MM.1S (cell line): ENCODE results near the gene SIM2.

Experiments
- DNase-seq: peaks from one replicate; pipeline ENCODE4 v3.0.0-alpha.2; 2015
- H2AFZ ChIP-seq: fragments of 300-600 bp; sonication (generic); 2 replicates; pipeline ENCODE4 v1.6.0; 2016; ENCODE audit warnings: antibody characterized with exemption, low read length
- H3F3A ChIP-seq: fragments of 300-600 bp; sonication (generic); 2 replicates; pipeline ENCODE4 v1.6.1; 2016; ENCODE audit warnings: mild to moderate bottlenecking, antibody characterized with exemption, low read length, moderate library complexity, mixed read lengths; ENCODE audit not compliant: insufficient read depth
- H3K27ac ChIP-seq: fragments of 300-600 bp; sonication (generic); 2 replicates; pipeline ENCODE4 v1.5.1; 2016; ENCODE audit warnings: mild to moderate bottlenecking, low read length
- H3K27me3 ChIP-seq: fragments of 300-600 bp; sonication (generic); replicated peaks from 2 replicates; pipeline ENCODE4 v1.6.0; 2016; ENCODE audit warnings: low read length; ENCODE audit not compliant: insufficient read depth
- H3K36me3 ChIP-seq: fragments of 300-600 bp; sonication (generic); replicated peaks from 2 replicates; pipeline ENCODE4 v1.6.1; 2016; ENCODE audit warnings: mild to moderate bottlenecking, low read length, mixed read lengths; ENCODE audit not compliant: insufficient read depth
- H3K4me1 ChIP-seq: fragments of 300-600 bp; sonication (generic); 2 replicates; pipeline ENCODE4 v1.6.1; 2016; ENCODE audit warnings: low read length, mixed read lengths
- H3K4me2 ChIP-seq: fragments of 300-600 bp; sonication (generic); 2 replicates; pipeline ENCODE4 v1.6.0; 2016; ENCODE audit warnings: low read depth, low read length
- H3K4me3 ChIP-seq: fragments of 300-600 bp; sonication (generic); 2 replicates; pipeline ENCODE4 v1.5.1; 2016; ENCODE audit warnings: low read length, mixed read lengths
- H3K79me2 ChIP-seq: fragments of 300-600 bp; sonication (generic); 2 replicates; pipeline ENCODE4 v1.6.1; 2016; ENCODE audit warnings: mixed run types, low read length, mixed read lengths
- H3K9ac ChIP-seq: fragments of 300-600 bp; sonication (generic); 2 replicates; pipeline ENCODE4 v1.6.1; 2016; ENCODE audit warnings: low read length, mixed read lengths
- H3K9me2 ChIP-seq: fragments of 300-600 bp; sonication (generic); replicated peaks from 2 replicates; pipeline ENCODE4 v1.6.1; 2016; ENCODE audit warnings: mild to moderate bottlenecking, low read length, mixed read lengths; ENCODE audit not compliant: insufficient read depth
- H3K9me3 ChIP-seq: fragments of 300-600 bp; sonication (generic); replicated peaks from 2 replicates; pipeline ENCODE4 v1.6.1; 2016; ENCODE audit warnings: mild to moderate bottlenecking, low read length, mixed read lengths; ENCODE audit not compliant: insufficient read depth
- H4K20me1 ChIP-seq: fragments of 300-600 bp; sonication (generic); 2 replicates; pipeline ENCODE4 v1.6.1; 2016; ENCODE audit warnings: mild to moderate bottlenecking, low read length, moderate library complexity, mixed read lengths; ENCODE audit not compliant: insufficient read depth
- CTCF ChIP-seq: fragments of 300-600 bp; sonication (generic); IDR thresholded peaks from 2 replicates; pipeline ENCODE4 v1.5.1; 2016; ENCODE audit warnings: antibody characterized with exemption, low read length, mixed read lengths
- EZH2 ChIP-seq: fragments of 300-600 bp; sonication (generic); optimal IDR thresholded peaks from 2 replicates; pipeline ENCODE3; 2017; ENCODE audit warnings: low read depth, mild to moderate bottlenecking, antibody characterized with exemption, low read length, mixed read lengths
- EZH2phosphoT487 ChIP-seq: fragments of 300-600 bp; sonication (generic); IDR thresholded peaks from 2 replicates; pipeline ENCODE4 v1.6.1; 2018; ENCODE audit warnings: antibody characterized with exemption, low read length

Gene SIM2

GRCh38 chr21:36792505-36792967, 93.6 kb downstream of the SIM2 start:
- no peak for DNase-seq
- Histone ChIP-seq H3K9me3 (no peaks in the 10 kb centered on the region), H3K4me1 (no peaks in the 10 kb centered on the region), H3K4me3 (no peak overlapping the region), H3K36me3 (no peaks in the 10 kb centered on the region), H3K27ac (no peak overlapping the region), H3K27me3 (no peaks in the 10 kb centered on the region), H3K9me2 (no peaks in the 10 kb centered on the region), H3F3A (no peaks in the 10 kb centered on the region), H3K9ac (no peak overlapping the region), H3K79me2 (no peaks in the 10 kb centered on the region), H2AFZ (no peak overlapping the region), H4K20me1 (no peaks in the 10 kb centered on the region), H3K4me2 (no peak overlapping the region)
- TF ChIP-seq EZH2phosphoT487 (no peak), CTCF (no peak), EZH2 (no peak)

DNA sequence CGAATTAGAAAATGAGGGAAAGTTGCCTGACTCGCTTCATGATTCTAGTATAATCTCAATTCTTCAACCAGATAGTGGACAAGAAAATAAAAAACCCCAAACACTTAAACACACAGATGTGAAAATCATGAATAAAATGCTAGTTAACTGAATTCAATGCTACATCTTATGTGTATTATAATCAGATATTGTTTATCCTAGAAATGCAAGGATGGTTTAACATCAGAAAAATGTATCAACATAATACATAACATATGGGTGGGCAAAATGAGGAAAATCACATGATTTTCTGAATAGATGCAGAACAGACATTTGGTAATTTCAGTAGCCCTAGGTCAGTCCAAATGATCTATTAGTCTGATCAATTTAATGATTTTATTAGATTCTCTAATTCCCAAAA, 97.2 kb downstream of the SIM2 start:
- Histone ChIP-seq H3K4me2 (no peak overlapping the region), H3K4me3 (no peak overlapping the region), H3K27ac (no peak overlapping the region), H3K9me2 (no peaks in the 10 kb centered on the region), H3K79me2 (no peaks in the 10 kb centered on the region), H4K20me1 (no peaks in the 10 kb centered on the region), H3K27me3 (no peaks in the 10 kb centered on the region), H2AFZ (no peak overlapping the region), H3F3A (no peaks in the 10 kb centered on the region), H3K9ac (no peak overlapping the region), H3K36me3 (no peaks in the 10 kb centered on the region), H3K4me1 (no peaks in the 10 kb centered on the region), H3K9me3 (no peaks in the 10 kb centered on the region)
- no peak for DNase-seq
- no peak for TF ChIP-seq CTCF
- no peak for TF ChIP-seq EZH2
- TF ChIP-seq EZH2phosphoT487 = no peak

- Histone ChIP-seq H3K9ac (no peak overlapping the region), H3K9me2 (no peaks in the 10 kb centered on the region), H3K4me3 (no peak overlapping the region), H3K4me2 (no peak overlapping the region), H3F3A (no peaks in the 10 kb centered on the region), H4K20me1 (no peaks in the 10 kb centered on the region), H2AFZ (no peak overlapping the region), H3K36me3 (no peaks in the 10 kb centered on the region), H3K27me3 (no peaks in the 10 kb centered on the region), H3K79me2 (no peaks in the 10 kb centered on the region), H3K4me1 (no peaks in the 10 kb centered on the region), H3K27ac (no peak overlapping the region), H3K9me3 (no peaks in the 10 kb centered on the region)
- TF ChIP-seq EZH2 = no peak
- TF ChIP-seq CTCF = no peak
- TF ChIP-seq EZH2phosphoT487 = no peak
- DNase-seq = no peak
Observed at GRCh38 chr21:36798491-36798890, 99.6 kb downstream of the SIM2 start.
